Ureter (tissue), 1 donor: ENCODE data around the gene FMNL3. TPM values are rescaled to one million over a fixed set of nuclear protein-coding genes. Genes with fewer than 3 reads are reported as not detected.
"Not testable (repeated sequence)": the region's sequence is repeated elsewhere in the genome, so short reads cannot be mapped to it uniquely, and the experiment has no call there.

Source experiments
- DNase-seq: peaks from one replicate; pipeline ENCODE4 v3.0.0-alpha.2; 2020; ENCODE audit warnings: low spot score
- total RNA-seq: library from RNA; stranded (reverse); gene quantifications from one replicate; pipeline ENCODE4 v1.2.4, GENCODE V29; 2023
- donor health status: DM: yes; HTN: yes; CAD: no.

FMNL3 gene, protein sequence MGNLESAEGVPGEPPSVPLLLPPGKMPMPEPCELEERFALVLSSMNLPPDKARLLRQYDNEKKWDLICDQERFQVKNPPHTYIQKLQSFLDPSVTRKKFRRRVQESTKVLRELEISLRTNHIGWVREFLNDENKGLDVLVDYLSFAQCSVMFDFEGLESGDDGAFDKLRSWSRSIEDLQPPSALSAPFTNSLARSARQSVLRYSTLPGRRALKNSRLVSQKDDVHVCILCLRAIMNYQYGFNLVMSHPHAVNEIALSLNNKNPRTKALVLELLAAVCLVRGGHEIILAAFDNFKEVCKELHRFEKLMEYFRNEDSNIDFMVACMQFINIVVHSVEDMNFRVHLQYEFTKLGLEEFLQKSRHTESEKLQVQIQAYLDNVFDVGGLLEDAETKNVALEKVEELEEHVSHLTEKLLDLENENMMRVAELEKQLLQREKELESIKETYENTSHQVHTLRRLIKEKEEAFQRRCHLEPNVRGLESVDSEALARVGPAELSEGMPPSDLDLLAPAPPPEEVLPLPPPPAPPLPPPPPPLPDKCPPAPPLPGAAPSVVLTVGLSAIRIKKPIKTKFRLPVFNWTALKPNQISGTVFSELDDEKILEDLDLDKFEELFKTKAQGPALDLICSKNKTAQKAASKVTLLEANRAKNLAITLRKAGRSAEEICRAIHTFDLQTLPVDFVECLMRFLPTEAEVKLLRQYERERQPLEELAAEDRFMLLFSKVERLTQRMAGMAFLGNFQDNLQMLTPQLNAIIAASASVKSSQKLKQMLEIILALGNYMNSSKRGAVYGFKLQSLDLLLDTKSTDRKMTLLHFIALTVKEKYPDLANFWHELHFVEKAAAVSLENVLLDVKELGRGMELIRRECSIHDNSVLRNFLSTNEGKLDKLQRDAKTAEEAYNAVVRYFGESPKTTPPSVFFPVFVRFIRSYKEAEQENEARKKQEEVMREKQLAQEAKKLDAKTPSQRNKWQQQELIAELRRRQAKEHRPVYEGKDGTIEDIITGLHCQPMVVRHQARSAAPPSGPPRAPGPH
- total RNA-seq: 12.6 TPM

- peak; percentile 97 for DNase-seq
Observed at GRCh38 chr12:49707128-49707811, at the start of gene FMNL3. TSS of gene FMNL3 (minus strand) at chr12:49707405. CDS start at chr12:49707180, 225 bp downstream.

GRCh38 chr12:49750996-49751393 is 43.8 kb upstream of the FMNL3 start:
- no peak for DNase-seq

DNA sequence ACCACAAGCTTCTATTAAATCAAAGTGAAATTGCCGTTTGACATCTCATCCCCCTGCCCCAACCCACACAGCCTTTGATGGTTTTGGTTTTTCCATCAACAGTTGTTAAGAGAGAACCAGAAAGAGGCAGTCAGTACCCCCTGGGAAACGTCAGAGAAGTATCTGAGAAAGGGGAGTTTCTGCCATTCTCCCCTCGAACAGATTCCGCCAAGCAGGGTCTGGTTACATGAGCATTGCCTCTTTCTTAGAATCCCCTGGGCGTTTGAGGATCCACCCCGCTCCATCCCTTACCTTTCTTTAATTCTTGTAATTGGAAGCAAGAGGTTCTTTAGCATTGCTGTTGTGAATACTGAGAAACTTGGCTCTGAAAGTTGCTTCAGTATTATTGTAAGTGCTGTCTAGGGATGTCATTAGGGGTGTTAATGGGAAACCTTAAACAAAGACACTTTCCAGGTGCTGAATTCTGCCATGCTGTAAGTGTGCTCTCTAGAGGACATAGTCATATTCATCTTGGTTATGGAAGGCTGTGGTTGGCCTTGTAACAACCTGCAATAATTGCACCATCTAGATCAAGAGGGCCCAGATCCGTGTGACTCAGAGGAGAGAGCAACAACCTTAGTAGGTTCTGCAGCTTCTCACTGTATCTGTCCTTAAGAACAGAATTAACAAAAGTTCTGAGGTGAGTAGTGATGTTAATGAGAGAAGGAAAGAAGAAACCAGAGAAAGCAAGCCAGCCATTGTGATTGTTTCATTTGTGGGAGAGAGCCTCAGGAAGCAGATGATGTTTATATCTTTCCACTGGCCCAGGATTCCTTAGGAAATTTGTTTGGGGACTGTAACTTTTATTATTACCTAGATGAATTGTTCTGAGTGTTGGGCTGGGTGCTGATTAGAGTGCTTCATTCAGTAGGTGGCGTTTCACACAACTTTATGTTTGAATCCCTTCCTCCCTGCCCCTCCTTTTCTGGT is 43.1 kb upstream of the FMNL3 start:
- no peak for DNase-seq

DNA sequence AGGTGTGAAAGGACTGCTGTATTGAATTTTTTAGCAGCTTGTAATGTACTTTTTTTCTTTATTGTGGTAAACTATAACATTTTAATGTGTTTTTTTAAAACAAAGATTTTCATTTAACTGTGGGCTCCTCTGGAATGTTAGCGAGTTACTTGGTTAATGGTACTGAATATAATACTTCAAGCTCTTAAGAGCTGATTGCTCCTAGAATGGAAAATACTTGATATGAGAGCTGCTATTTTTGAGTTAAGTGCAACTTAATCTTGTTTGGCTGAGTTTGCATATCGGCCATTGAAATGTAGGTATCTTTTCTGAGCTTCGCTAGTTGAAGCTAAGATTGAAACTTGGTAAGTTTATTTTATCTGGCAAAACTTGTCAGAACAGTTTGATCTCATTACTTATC is 41.6 kb upstream of the FMNL3 start:
- no peak for DNase-seq

DNA sequence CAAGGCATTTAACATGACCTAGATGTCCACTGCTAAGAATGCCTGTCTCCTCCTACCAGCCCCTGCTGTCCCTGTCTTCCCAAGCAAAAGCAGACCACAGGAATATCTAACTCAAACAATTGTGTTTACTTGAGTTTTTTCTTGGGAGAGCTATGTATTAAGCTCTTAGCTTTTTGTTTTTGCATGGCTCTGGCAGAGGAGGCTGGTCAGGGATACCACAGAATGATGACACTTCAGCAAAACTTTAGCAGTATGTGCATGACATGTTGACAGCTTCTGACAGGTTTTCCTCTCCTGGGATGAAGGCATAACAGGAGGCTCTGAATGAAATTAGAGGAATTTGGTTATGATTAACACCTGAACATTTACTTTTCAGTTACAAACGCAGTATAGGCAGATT is 41.1 kb upstream of the FMNL3 start:
- DNase-seq: no peak

GRCh38 chr12:49744363-49744885 is 37.2 kb upstream of the FMNL3 start:
- DNase-seq: no peak

DNA sequence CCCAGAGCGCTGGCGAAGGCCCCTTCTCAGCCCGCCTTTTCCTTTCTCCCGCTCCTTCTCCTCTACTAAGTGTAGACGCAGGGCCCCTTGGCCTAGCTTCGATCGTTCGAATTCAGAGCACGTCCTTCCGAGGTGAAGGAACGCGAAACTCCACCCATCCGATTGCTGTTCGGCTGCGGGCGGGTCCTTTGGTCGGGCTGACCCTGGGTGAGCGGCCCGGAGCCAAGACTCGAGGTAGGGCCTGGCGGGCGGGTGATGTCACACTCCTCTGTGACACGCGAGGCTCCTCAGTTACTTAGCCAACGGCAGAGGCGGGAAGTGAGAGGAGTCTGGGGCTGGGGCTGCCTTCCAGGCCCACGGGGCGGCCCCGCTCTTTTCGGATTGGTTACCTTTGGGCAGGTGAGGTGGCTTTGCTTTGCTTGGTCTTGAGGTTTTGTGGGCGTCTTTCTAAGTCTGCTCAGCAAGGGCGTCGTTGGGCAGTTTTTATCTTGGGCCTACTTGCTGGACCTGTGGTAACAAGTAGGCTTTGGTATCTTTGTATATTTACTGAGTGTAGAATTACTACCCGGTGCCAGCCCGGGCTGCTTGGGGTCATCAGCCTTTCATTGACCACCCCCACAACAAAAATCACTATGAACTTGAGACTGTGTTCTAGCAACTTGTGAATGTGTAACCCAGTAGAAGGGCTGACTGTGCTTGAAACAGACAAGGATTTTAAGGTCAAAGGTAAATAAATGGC is 34.8 kb upstream of the FMNL3 start:
- peak; percentile 89 for DNase-seq

DNA sequence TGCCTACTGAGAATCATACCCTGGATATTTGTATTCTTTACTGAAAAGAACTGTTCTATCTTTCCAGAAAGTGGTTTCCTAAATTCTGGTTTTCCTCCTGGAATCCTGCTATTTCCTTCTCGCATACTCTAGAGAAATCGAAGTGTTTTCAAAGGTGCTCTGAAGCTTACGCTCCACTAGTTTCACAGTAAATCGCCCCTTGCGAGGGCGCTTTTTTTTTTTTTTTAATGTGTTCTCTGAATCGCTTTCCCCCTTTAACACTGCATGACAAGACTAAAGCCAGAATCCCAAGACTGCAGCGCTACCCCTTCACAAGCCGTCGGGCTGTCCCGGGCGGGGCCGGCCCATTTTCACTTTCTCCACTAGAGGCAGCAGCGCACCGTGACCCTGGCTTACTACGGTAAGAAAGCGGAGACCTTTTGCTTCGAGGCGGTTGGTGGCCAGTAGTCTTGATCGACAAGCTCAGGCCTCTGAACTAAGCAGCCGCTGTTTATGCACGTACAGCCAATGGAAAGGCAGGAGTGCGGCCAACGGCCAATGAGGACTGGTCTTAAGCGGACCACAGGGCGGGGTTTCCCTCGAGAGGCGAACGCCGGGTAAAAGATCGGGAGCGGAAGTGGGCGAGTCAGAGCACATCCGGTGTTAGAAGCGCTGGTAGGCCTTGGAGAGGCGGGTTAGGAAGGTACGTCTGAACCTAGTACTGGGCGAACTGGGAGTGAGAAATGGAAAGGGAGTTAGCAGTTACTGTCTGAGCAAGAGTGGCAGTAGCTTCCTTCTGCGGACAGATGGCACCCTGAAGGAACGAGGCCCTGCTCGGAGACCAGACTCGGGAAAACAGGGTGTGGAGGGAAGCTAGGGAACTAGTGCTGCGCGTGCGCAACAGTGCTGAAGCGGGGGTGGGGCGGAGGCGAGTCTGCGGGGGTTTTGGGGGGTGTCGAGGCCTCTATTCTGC is 34.0 kb upstream of the FMNL3 start, which contains the start of gene TMBIM6:
Gene TMBIM6 (plus strand): TSS at position 628 of the 952 bp plus-strand sequence. CDS start 10,937 bp downstream, outside the sequence.
- DNase-seq: peak; percentile 100

GRCh38 chr12:49740277-49740676 is 33.1 kb upstream of the FMNL3 start:
- DNase-seq: not testable (repeated sequence)

DNA sequence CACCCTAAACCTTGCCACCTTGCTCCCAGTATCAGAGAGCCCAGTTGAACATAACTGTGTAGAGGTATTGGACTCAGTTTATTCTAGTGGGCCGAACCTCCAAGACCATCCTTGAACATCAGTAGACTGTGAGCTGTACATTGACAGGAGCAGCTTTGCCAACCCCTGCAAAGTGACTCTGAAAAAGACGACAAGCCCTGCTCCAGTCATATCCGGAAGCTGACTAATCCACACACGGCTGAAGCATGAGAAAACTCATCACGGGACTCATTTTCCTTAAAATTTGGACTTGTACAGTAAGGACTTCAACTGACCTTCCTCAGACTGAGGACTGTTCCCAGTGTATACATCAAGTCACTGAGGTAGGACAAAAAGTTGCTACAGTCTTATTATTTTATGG is 31.5 kb upstream of the FMNL3 start:
- DNase-seq: not testable (repeated sequence)

DNA sequence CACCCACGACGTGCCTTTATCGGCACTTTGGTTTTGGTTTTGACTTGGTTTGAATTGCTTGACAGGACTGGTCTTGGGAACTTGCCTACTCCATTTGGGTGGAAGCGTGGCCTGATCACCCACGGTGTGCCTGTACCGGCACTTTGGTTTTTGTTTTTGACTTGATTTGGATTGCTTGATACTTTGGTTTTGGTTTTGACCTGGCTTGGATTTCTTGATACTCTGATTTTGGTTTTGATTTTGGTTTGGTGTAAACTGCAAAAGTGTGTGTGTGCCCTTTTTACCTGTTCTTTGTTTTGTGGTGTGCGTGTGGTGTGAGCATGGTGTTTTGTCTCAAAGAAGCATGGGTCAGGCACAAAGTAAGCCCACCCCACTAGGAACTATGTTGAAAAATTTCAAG is 27.7 kb upstream of the FMNL3 start:
- DNase-seq: not testable (repeated sequence)

DNA sequence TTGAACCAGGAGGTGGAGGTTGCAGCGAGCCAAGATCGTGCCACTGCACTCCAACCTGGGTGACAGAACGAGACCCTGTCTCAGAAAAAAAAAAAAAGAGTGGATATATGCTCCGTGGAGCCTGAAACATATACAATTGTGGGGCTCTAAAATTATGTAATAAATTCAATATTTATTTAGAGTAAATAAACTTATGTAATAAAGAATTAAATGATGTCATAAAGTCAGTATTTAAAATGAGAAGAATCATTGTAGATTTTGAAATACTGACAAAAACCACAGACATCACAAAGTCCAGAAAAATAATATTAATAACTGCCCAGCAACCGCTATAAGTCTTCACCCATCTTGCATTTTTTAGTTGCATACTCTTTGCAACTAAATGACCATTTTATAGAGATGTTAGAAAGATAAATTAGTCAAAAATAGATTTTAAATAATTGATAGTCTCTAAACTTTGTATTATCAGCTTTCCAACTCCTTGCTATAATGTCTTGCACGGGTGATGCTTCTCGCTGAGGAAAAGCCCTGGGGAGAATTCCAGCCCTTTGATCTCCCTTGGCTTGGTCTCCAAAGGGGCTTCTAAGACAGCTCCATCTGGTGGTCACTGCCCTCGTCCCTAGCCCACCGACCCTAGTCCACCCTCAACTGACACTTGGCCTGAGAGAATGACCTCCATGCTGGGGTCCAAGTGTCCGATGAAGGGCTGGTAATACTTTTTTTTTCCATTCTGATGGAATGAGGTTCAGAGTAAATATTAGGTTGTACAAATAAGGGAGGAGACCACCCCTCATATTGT is 26.2 kb upstream of the FMNL3 start:
- no peak for DNase-seq

DNA sequence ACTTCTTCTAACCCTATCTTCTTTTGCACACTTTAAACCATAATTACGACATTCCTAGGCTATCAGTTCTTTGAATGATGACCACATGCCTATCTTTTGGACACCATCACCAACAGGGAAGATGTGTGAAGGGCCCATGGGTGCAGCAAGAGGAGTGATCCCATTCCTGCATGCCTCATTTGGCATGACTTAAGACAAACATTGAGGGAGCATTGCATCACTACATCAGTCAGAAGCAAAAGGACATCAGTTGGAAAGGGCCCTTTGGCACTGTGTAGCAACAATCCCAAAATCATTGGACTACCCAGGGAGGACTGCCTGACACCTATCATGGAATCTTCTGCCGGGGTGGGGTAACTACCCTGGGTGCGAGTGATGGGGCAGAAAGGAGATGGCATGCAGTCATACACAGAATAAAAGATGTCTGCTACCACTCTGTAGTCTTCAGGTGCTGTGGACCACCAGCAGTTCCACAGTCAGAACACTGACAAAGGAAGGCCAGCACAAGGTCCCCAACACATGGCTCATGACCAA is 23.4 kb upstream of the FMNL3 start:
- DNase-seq: no peak

- no peak for DNase-seq
Observed at GRCh38 chr12:49730050-49730449, 22.8 kb upstream of the FMNL3 start.

- no peak for DNase-seq
Observed at GRCh38 chr12:49728446-49728845, 21.2 kb upstream of the FMNL3 start.

DNA sequence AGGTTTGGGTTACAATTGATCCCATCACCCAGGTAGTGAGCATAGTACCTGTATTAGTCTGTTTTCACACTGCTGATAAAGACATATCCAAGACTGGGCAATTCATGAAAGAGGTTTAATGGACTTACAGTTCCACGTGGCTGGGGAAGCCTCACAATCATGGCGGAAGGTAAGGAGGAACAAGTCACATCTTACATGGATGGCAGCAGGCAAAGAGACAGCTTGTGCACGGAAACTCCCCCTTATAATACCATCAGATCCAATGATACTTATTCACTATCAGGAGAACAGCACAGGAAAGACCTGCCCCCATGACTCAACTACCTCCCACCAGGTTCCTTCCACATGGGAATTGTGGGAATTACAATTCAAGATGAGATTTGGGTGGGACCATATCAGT is 14.2 kb upstream of the FMNL3 start:
- not testable (repeated sequence) for DNase-seq

- no peak for DNase-seq
Observed at GRCh38 chr12:49720214-49720613, 13.0 kb upstream of the FMNL3 start.
